HG02885 (cell line): ENCODE results near the gene TRIM36.

ENCODE experiments used
- ATAC-seq: cut with Tn5 transposase; IDR thresholded peaks from one replicate; pipeline ENCODE4 v1.9.1; 2021; ENCODE audit warnings: mild to moderate bottlenecking; ENCODE audit not compliant: unreplicated experiment, poor library complexity

Gene TRIM36

GRCh38 chr5:115168829-115169486, 750 bp downstream of the TRIM36 start:
- peak; percentile 5 for ATAC-seq

- no peak for ATAC-seq
These were observed 2.8 kb downstream of the TRIM36 start for GRCh38 chr5:115166744-115167393.

- no peak for ATAC-seq
These were observed 3.9 kb downstream of the TRIM36 start for GRCh38 chr5:115165790-115166189.

- no peak for ATAC-seq
These were observed 8.7 kb downstream of the TRIM36 start for GRCh38 chr5:115160975-115161475.

- no peak for ATAC-seq
These were observed 18.4 kb downstream of the TRIM36 start for GRCh38 chr5:115151208-115151805.

- no peak for ATAC-seq
These were observed 19.2 kb downstream of the TRIM36 start for GRCh38 chr5:115150512-115150911.

GRCh38 chr5:115147052-115147451, 22.7 kb downstream of the TRIM36 start:
- ATAC-seq = no peak

- no peak for ATAC-seq
These were observed 33.4 kb downstream of the TRIM36 start for GRCh38 chr5:115136294-115136693.

GRCh38 chr5:115132465-115132864, 37.2 kb downstream of the TRIM36 start:
- peak; percentile 46 for ATAC-seq

- no peak for ATAC-seq
These were observed 43.4 kb downstream of the TRIM36 start for GRCh38 chr5:115126303-115126702.

GRCh38 chr5:115124741-115125140, 45.0 kb downstream of the TRIM36 start:
- no peak for ATAC-seq

GRCh38 chr5:115116001-115116400, 53.7 kb downstream of the TRIM36 start:
- no peak for ATAC-seq

- no peak for ATAC-seq
These were observed 59.9 kb downstream of the TRIM36 start for GRCh38 chr5:115109840-115110239.

- ATAC-seq = no peak
These were observed 60.4 kb downstream of the TRIM36 start for GRCh38 chr5:115109356-115109755.

- ATAC-seq = no peak
These were observed 69.3 kb downstream of the TRIM36 start for GRCh38 chr5:115100319-115100955.

GRCh38 chr5:115098041-115098702, 71.5 kb downstream of the TRIM36 start:
- ATAC-seq = peak; percentile 92

GRCh38 chr5:115097236-115097635, 72.5 kb downstream of the TRIM36 start:
- ATAC-seq = no peak

- no peak for ATAC-seq
These were observed 73.5 kb downstream of the TRIM36 start for GRCh38 chr5:115096034-115096769.

GRCh38 chr5:115087951-115088350, 81.8 kb downstream of the TRIM36 start:
- no peak for ATAC-seq

GRCh38 chr5:115086473-115086872, 83.2 kb downstream of the TRIM36 start:
- ATAC-seq = no peak
